ENCODE results near the gene HIP1R.

HIP1R gene

GRCh38 chr12:122830517-122831214 is 4.6 kb upstream of the HIP1R start:
- peak; percentile 75 for DNase-seq (ENCODE audit: low read depth)
- no peak overlapping the region for H3K4me3 ChIP-seq (replicated peaks; ENCODE audit: low read depth, low read length)
- no peak for TF ChIP-seq CTCF (IDR thresholded peaks at IDR 0.05; ENCODE audit: low read length, missing control alignments)

- peak overlapping the region; percentile 70 for H3K4me3 ChIP-seq (replicated peaks; ENCODE audit: low read depth, low read length)
- DNase-seq (ENCODE audit: low read depth) = peak; percentile 57
- peak; percentile 10 for TF ChIP-seq CTCF (IDR thresholded peaks at IDR 0.05; ENCODE audit: low read length, missing control alignments)
These were observed 945 bp upstream of the HIP1R start for GRCh38 chr12:122834104-122834920.

GRCh38 chr12:122835750-122836026 is 431 bp downstream of the HIP1R start:
- no peak for TF ChIP-seq CTCF (IDR thresholded peaks at IDR 0.05; ENCODE audit: low read length, missing control alignments)
- peak overlapping the region; percentile 70 for H3K4me3 ChIP-seq (replicated peaks; ENCODE audit: low read depth, low read length)
- no peak for DNase-seq (ENCODE audit: low read depth)

- no peak for TF ChIP-seq CTCF (IDR thresholded peaks at IDR 0.05; ENCODE audit: low read length, missing control alignments)
- DNase-seq (ENCODE audit: low read depth) = peak; percentile 44
- H3K4me3 ChIP-seq (replicated peaks; ENCODE audit: low read depth, low read length) = peak overlapping the region; percentile 70
These were observed 1.0 kb downstream of the HIP1R start for GRCh38 chr12:122836027-122836921.

- no peak overlapping the region for H3K4me3 ChIP-seq (replicated peaks; ENCODE audit: low read depth, low read length)
- DNase-seq (ENCODE audit: low read depth) = no peak
These were observed 2.3 kb downstream of the HIP1R start for GRCh38 chr12:122837306-122838265.

More at GRCh38 chr12:122837306-122838265, 2.3 kb downstream of the HIP1R start:
- no peak for TF ChIP-seq CTCF (IDR thresholded peaks at IDR 0.05; ENCODE audit: low read length, missing control alignments)

Measured in fibroblast of pulmonary artery (primary cell).